MM.1S (cell line): ENCODE measurements around the gene KRTDAP.

Experiments
- DNase-seq: peaks from one replicate; pipeline ENCODE4 v3.0.0-alpha.2; 2015
- H2AFZ ChIP-seq: fragments of 300-600 bp; sonication (generic); 2 replicates; pipeline ENCODE4 v1.6.0; 2016; ENCODE audit warnings: antibody characterized with exemption, low read length
- H3F3A ChIP-seq: fragments of 300-600 bp; sonication (generic); 2 replicates; pipeline ENCODE4 v1.6.1; 2016; ENCODE audit warnings: mild to moderate bottlenecking, antibody characterized with exemption, low read length, moderate library complexity, mixed read lengths; ENCODE audit not compliant: insufficient read depth
- H3K27ac ChIP-seq: fragments of 300-600 bp; sonication (generic); 2 replicates; pipeline ENCODE4 v1.5.1; 2016; ENCODE audit warnings: mild to moderate bottlenecking, low read length
- H3K27me3 ChIP-seq: fragments of 300-600 bp; sonication (generic); replicated peaks from 2 replicates; pipeline ENCODE4 v1.6.0; 2016; ENCODE audit warnings: low read length; ENCODE audit not compliant: insufficient read depth
- H3K36me3 ChIP-seq: fragments of 300-600 bp; sonication (generic); replicated peaks from 2 replicates; pipeline ENCODE4 v1.6.1; 2016; ENCODE audit warnings: mild to moderate bottlenecking, low read length, mixed read lengths; ENCODE audit not compliant: insufficient read depth
- H3K4me1 ChIP-seq: fragments of 300-600 bp; sonication (generic); 2 replicates; pipeline ENCODE4 v1.6.1; 2016; ENCODE audit warnings: low read length, mixed read lengths
- H3K4me2 ChIP-seq: fragments of 300-600 bp; sonication (generic); 2 replicates; pipeline ENCODE4 v1.6.0; 2016; ENCODE audit warnings: low read depth, low read length
- H3K4me3 ChIP-seq: fragments of 300-600 bp; sonication (generic); 2 replicates; pipeline ENCODE4 v1.5.1; 2016; ENCODE audit warnings: low read length, mixed read lengths
- H3K79me2 ChIP-seq: fragments of 300-600 bp; sonication (generic); 2 replicates; pipeline ENCODE4 v1.6.1; 2016; ENCODE audit warnings: mixed run types, low read length, mixed read lengths
- H3K9ac ChIP-seq: fragments of 300-600 bp; sonication (generic); 2 replicates; pipeline ENCODE4 v1.6.1; 2016; ENCODE audit warnings: low read length, mixed read lengths
- H3K9me2 ChIP-seq: fragments of 300-600 bp; sonication (generic); replicated peaks from 2 replicates; pipeline ENCODE4 v1.6.1; 2016; ENCODE audit warnings: mild to moderate bottlenecking, low read length, mixed read lengths; ENCODE audit not compliant: insufficient read depth
- H3K9me3 ChIP-seq: fragments of 300-600 bp; sonication (generic); replicated peaks from 2 replicates; pipeline ENCODE4 v1.6.1; 2016; ENCODE audit warnings: mild to moderate bottlenecking, low read length, mixed read lengths; ENCODE audit not compliant: insufficient read depth
- H4K20me1 ChIP-seq: fragments of 300-600 bp; sonication (generic); 2 replicates; pipeline ENCODE4 v1.6.1; 2016; ENCODE audit warnings: mild to moderate bottlenecking, low read length, moderate library complexity, mixed read lengths; ENCODE audit not compliant: insufficient read depth
- CTCF ChIP-seq: fragments of 300-600 bp; sonication (generic); IDR thresholded peaks from 2 replicates; pipeline ENCODE4 v1.5.1; 2016; ENCODE audit warnings: antibody characterized with exemption, low read length, mixed read lengths
- EZH2 ChIP-seq: fragments of 300-600 bp; sonication (generic); optimal IDR thresholded peaks from 2 replicates; pipeline ENCODE3; 2017; ENCODE audit warnings: low read depth, mild to moderate bottlenecking, antibody characterized with exemption, low read length, mixed read lengths
- EZH2phosphoT487 ChIP-seq: fragments of 300-600 bp; sonication (generic); IDR thresholded peaks from 2 replicates; pipeline ENCODE4 v1.6.1; 2018; ENCODE audit warnings: antibody characterized with exemption, low read length

KRTDAP gene

DNA sequence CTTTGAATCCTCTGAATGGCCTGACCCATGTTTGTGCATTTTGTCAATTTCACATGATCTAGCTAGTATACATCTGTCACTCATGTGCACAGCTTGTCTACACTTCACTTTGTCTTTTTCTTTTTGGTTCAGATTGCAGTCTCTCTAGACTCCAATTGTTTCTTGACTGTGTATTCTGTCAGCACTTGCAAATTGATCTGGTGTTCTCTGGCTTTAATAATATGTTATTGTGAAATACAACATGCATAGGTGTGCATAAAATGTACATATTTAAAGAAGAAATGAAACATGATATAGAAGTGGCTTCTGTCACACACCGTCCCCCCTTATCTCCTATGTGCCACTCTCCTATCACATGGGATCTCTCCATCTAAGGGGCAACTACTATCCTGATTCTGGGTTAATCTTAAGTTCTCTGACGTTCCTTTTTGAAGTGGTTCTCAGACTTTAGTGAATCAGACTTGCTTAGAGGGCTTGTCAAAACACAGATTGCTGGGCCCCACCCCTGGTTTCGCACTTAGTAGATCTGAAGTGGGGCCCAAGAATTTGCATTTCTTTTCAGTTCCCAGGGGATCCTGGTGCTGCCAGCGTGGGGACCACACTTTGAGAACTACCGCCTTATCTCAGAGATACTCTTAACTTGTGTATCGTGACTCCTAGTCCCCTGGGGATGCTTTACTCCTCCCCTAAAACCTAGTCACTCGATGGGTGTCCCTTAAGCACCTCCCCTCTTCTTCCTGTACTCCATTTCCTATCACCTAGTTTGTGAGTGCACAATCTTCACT is 5.8 kb downstream of the KRTDAP start:
- no peak overlapping the region for H3K4me2 ChIP-seq
- DNase-seq, result no peak
- no peaks in the 10 kb centered on the region for H3K79me2 ChIP-seq
- no peaks in the 10 kb centered on the region for H3K36me3 ChIP-seq
- H3K9ac ChIP-seq, result no peak overlapping the region
- TF ChIP-seq CTCF, result no peak
- no peak for TF ChIP-seq EZH2phosphoT487
- H2AFZ ChIP-seq, result no peak overlapping the region
- H3K4me3 ChIP-seq, result no peak overlapping the region
- no peaks in the 10 kb centered on the region for H4K20me1 ChIP-seq
- H3K27me3 ChIP-seq, result peaks cover 65% of the 10 kb centered on the region
- no peaks in the 10 kb centered on the region for H3F3A ChIP-seq
- no peak overlapping the region for H3K27ac ChIP-seq
- H3K9me3 ChIP-seq, result no peaks in the 10 kb centered on the region
- H3K9me2 ChIP-seq, result no peaks in the 10 kb centered on the region
- H3K4me1 ChIP-seq, result no peaks in the 10 kb centered on the region

GRCh38 chr19:35483089-35483488 is 7.2 kb downstream of the KRTDAP start:
- DNase-seq, result no peak
- no peak overlapping the region for H2AFZ ChIP-seq
- H3K9ac ChIP-seq, result no peak overlapping the region
- H3K9me2 ChIP-seq, result no peaks in the 10 kb centered on the region
- H3K79me2 ChIP-seq, result no peaks in the 10 kb centered on the region
- no peaks in the 10 kb centered on the region for H3F3A ChIP-seq
- H3K27me3 ChIP-seq, result peaks cover 51% of the 10 kb centered on the region
- no peak overlapping the region for H3K4me2 ChIP-seq
- no peaks in the 10 kb centered on the region for H3K4me1 ChIP-seq
- no peak overlapping the region for H3K4me3 ChIP-seq
- TF ChIP-seq EZH2phosphoT487 (no peak), EZH2 (no peak), CTCF (no peak)
- no peaks in the 10 kb centered on the region for H3K36me3 ChIP-seq
- no peaks in the 10 kb centered on the region for H3K9me3 ChIP-seq
- no peak overlapping the region for H3K27ac ChIP-seq
- H4K20me1 ChIP-seq, result no peaks in the 10 kb centered on the region

DNA sequence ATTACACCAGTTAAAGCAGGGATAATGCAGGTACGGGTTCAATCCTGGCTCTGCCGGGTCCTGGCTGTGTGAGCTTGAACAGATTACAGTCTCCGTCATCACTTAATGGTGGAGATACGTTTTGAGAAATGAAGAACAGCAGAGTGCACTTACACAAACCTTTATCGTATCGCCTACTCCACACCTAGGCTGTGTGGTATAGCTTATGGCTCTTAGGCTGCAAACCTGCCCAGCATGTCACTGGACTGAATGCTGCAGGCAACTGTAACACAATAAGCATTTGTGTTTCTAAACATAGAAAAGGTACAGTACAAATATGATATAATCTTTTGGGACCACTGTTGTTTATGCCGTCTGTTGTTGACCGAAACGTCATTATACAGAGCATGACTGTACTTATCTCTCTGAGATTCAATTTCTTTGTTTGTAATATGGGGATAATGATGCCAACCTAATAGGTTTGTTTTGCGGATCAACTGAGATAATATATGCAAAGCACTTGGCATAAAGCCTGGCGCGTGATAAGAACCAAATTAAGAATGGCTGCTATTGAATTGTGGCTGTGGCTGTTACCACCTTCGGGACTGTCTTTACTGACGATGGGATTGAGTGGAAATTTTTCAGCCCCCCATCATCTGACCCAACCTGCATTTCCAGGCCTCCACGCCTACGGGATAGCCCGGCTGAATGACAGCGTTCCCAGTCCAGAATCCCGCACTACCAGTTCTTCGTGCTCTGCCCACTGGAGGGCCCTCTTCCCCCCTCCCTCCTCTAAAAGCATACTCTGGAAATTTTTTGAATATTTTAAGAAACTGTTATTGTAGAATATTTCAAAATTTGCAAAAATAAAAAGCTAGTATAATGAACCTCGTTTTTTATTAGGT is 11.2 kb downstream of the KRTDAP start:
- Histone ChIP-seq H3K9me2 (no peaks in the 10 kb centered on the region), H3K27me3 (peaks cover 16% of the 10 kb centered on the region), H3K79me2 (no peaks in the 10 kb centered on the region), H3F3A (no peaks in the 10 kb centered on the region), H3K4me2 (no peak overlapping the region), H3K4me3 (no peak overlapping the region), H3K9ac (no peak overlapping the region), H3K9me3 (no peaks in the 10 kb centered on the region), H3K27ac (no peak overlapping the region), H4K20me1 (no peaks in the 10 kb centered on the region), H2AFZ (no peak overlapping the region), H3K4me1 (no peaks in the 10 kb centered on the region), H3K36me3 (no peaks in the 10 kb centered on the region)
- no peak for DNase-seq
- no peak for TF ChIP-seq CTCF
- no peak for TF ChIP-seq EZH2phosphoT487
- no peak for TF ChIP-seq EZH2
